NOMO-1 (cell line): ENCODE data around the gene ETS1.
A peak's percentile ranks its signal among the peaks of the same experiment; 100 is the strongest.

Experiments used
- DNase-seq, 2 experiments: peaks; one replicate each; lab custom pipeline; 2025; ENCODE audit not compliant: unreplicated experiment in 2 of 2; lab: John Stamatoyannopoulos, UW

The ETS1 gene

DNA sequence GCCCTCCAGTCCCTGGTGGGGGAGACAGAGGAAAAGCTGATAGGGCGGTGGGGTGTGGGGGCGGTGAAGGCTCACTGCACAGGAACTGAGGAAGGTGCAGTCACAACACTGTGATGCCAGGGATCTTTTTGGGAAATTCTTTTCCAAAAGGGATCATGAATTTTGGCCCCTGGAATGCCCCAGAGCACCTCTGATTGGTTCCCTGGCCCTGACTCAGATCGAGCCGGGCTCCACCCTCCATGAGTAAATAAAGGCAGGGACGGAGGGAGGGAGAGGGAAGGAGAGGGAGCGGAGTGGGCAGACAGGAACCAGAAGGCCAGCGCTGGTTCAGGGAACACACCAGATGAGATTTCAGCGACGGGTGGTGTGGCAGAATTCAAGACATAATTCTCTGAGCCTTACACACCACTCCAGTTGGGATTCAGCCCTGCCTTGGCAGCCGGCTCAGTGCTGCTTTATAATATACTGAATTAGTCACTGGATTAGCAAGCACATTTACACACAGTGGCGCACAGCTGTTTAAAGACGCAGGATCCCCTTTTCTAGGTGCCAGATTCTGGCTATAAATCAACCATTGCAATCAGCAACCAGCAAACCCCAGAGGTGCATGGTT lies 80.3 kb downstream of the ETS1 start:
- DNase-seq = peak; percentile 53 to 77

GRCh38 chr11:128506356-128506755 lies 81.0 kb downstream of the ETS1 start:
- no peak for DNase-seq

DNA sequence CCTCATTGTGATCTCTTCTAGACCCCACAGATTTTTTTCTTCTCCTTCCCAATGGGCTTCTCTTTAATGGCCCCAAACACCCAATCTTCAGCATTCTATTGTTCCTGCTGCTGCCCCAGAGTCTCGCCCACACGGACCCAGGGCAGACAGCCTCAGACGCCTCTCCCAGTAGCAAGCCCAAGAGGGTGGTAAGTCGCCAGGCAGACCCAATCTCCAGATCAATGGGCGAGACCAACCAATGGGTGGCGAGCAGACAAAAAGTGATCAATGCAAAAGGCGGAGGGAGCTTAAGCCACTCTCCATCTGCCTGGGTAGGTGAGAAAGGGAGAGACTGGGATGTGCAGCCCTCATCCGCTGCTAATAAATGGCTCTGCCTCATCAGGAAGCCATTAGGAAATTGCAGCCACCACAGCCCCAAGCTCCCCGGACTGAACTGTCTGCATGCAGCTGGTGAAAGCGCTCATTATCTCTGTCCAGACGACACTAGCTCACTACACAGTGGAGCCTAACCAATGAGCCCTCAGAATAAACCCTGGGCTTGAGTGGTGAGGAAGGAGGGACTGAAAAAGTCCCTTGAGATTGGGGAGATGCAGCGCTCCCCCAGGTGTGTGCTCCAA lies 81.8 kb downstream of the ETS1 start:
- DNase-seq = no peak

DNA sequence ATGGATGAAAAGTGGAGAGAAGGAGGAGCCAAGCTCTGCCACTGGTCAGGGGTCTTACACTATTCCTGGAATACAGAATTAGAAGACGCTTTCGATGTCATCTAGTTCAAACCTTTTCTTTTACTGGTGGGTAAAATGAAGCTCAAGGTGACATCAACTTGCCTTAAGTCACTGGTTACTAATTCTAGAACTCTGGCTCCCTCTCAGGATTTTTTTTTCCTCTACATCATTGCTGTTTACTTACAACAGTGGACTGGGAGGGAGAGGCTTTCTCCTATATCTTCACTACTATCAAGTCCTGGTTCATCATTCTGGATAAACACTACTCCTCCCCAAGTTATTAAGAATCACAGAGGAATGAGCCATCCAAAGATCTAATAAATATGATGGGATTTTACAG lies 82.9 kb downstream of the ETS1 start:
- DNase-seq = no peak

DNA sequence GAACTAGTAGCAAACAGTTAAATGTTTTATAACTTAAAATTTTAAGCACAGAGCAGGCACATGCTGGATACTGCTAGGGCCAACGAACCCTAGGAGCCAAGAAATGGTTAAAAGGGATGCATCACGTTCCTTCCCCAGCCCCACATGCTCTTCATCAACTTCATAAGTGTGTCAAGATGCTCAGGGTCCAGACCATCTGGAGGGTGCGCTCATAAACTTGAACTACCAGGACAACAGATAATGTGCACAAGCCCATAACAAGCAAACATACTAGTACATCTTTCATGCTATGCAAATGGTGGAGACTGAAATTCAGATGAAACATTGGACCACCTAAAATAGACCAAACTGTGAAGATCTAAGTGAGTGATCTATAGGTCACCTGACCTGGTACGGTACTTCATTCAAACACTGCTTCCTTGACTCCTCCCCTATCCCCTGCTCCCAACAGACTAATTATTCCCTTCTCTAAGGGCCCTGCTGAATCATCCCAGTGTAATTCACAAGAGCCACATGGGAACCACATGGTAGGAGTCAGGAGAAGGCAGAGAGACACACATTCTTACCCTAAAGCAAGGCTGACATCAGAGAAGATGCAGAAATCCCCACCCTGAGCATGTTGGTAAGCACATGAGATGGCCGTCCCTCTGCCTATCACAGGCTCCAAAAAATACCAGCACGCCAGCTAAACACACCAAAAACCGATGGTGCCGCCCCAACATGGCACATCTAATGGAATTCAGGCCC lies 83.9 kb downstream of the ETS1 start:
- DNase-seq = no peak

DNA sequence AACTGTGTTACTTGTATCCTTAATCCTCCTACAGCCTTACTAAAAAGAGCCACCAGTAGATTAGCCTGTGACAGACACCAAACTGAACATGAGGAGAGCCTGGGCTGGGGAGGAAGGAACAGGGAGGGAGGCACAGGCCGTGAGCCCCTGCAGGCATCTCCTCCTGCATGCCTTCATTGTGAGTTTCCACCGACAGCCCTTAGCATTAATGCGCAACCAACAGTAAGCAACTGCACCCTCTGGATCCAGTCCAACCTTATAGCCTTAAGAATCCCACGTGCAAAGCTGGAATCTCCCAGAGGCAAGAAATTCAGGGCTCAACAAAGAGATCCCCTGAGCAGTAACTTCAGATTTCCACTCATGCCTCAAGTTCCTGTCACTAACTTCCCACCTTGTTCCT lies 84.6 kb downstream of the ETS1 start:
- no peak for DNase-seq

DNA sequence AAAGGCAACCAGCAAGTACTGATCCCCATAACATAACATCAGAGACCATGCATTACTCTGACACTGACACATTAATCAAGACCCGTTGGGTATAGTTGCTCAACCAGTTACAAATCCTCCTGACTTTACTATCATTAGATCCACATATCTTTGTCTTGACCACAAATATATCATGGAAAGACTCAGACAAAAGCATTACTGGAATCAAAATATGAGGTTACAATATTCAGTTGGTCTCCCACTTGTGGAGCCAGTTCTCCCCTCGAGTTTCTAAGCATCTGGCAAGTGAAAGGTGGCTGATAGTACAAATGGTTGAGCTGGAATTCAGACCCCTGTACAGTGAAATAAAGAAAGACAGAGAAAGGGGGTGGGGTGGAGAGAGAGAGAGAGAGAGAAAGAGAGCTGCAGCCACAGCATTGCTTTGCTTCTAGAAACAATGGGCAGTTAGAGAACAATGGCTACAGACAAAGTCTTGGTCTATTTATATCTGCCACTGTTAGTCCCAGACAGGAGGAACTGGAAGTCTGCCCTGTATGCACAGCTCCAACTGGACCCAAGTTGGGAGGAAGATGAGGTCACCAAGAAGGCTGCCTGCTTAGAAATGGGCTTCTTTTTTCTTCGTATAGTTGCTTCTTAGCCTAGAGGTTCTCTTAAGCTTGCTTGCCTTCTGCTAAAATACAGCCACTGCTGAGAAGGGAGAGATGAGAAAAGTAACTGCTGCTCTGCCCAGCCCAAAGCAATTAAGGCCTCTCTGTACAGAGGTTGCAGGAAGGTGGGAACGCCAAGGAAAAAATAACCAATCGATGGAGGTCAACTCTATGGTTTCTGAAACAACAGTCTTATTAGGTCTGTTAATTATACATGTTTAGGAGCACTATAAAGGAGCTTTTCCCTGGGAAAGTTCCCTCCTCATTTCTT lies 85.5 kb downstream of the ETS1 start:
- DNase-seq = no peak

DNA sequence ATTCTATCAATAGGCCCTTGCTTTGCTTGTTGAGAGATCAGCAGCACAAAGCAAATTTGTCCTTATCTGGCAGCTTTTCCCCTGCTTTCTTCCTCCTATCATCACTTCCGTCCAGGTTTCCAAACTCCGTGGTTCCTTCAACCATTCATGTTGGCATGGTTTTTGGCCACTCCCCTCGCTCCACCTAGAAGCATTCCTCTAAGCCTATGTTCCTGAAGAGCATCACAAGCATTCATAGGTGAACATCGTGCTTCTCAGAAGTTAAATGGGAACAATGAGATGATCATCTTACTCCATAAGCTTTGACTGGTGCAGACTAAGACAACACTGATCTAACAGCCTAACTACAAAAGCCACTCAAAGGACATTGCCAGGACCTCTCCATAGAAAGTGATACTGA lies 86.3 kb downstream of the ETS1 start:
- DNase-seq = no peak

DNA sequence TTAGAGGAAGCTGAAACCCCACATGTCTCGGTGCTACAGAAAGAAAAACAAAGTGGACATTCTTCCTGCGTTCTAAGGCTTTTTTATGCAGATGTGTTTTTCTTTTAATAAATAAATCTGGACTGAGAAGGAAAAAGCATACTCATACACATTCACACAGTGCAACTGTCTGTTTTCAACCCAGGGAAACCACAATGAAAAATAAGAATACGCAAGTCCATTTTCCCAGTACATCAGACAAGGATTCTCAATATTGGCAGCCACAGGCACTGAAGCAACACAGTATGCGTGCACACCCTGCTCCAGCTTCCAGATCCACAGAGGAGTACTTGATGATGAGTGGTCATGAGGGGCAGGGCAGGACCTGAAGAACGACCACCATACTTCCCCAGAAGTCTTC lies 86.9 kb downstream of the ETS1 start:
- no peak for DNase-seq

DNA sequence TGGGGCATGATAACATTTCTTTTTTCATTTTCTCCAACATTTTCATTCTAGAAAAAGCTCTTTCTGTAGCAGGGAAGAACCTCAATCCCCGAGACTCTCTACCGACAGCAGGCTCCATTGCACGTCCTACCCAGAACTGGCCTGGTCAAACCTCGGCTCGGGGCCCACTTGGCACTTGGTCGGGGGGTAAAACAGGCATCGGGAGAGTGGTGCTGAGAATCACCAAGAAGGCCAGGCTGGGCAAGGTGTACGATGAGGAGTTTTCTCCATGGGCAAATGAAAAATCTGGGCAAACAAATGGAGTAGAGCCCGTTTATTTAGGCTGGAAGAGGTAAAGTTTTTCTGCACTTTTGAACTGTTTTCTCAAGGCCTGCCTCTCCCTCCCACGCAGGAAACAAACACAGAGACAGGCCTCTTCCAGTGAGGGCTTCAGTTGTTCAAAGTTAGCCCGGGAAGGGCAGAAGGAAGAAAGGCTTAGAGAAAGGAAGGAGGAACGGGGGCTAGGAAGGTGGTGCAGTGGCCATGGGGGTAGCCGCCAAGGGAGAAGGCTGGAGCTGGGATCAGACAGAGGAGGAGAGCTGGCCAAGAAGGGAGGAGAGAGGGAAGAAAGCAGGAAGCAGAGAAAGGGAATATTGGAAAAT lies 87.6 kb downstream of the ETS1 start:
- DNase-seq = no peak

- no peak for DNase-seq
Measured at GRCh38 chr11:128498721-128499245, 88.6 kb downstream of the ETS1 start.

- DNase-seq = no peak
Measured at GRCh38 chr11:128497776-128498095, 89.6 kb downstream of the ETS1 start.

DNA sequence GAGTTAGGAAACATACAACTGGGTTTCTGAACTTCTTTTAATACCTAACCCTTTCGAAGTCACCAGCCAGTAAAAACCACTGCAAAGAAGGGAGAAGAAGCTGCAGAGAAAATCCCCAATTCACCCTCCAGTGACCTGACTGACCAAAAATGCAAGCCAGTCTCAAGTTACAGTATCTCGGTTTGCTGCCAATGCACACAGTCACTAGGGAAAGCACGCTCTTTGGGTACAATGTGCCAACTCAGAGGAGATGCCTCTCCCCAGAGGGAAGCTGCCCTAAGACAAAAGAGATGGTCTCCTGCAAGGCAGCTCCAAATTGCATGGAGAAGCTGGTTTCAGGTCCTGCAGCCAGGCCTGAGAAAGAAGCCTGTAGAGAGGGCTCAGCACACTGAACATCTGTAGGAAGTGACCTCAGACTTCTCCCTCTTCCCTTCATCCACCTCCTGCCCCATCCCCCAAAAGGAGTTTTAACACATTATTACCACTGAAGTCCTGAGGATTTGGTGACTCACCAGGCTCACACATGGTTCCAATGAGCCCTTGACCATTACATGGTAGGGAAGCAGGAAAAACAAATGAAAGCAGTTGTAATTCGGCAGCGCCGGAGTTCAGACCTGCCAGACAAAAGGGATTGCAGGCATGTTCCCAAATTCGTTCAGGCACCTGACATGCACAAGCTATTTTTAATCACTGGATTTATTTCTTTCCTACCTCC lies 90.1 kb downstream of the ETS1 start:
- DNase-seq = no peak

GRCh38 chr11:128496692-128497060 lies 90.7 kb downstream of the ETS1 start:
- peak; percentile 38 to 41 for DNase-seq

GRCh38 chr11:128496249-128496648 lies 91.1 kb downstream of the ETS1 start:
- DNase-seq = no peak

- no peak for DNase-seq
Measured at GRCh38 chr11:128494418-128495332, 92.7 kb downstream of the ETS1 start.

DNA sequence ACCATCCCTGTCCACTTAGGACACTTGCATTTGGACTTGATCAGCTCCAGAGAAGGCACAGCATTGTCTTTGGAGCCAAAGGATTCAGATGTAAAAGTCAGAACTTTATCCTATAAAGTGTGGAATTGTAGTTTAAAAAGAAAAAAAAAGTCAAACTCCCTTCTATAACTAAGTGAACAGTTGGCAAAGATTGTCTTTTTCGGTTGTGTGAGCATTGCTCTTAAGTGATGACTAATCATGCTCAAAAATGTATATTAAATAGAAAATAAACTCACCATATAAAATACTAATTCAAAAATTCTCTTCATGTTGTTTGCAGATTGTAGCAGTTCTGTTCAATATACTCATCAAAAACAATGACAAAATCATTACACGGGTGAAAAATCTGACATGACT lies 93.8 kb downstream of the ETS1 start:
- DNase-seq = no peak

- no peak for DNase-seq
Measured at GRCh38 chr11:128492903-128493569, 94.3 kb downstream of the ETS1 start.
